GM21528 (cell line): Measurements from ENCODE around the gene CREB3L1.

ENCODE experiments used
- ATAC-seq: cut with Tn5 transposase; IDR thresholded peaks from one replicate; pipeline ENCODE4 v1.9.1; 2021; ENCODE audit warnings: mild to moderate bottlenecking, moderate library complexity; ENCODE audit not compliant: unreplicated experiment, low FRiP score

The CREB3L1 gene

GRCh38 chr11:46361283-46362155, 84.1 kb downstream of the CREB3L1 start:
- ATAC-seq = peak; percentile 76

GRCh38 chr11:46362156-46363030, 84.9 kb downstream of the CREB3L1 start:
- ATAC-seq = no peak

- ATAC-seq = no peak
These were observed 85.6 kb downstream of the CREB3L1 start for GRCh38 chr11:46363031-46363407.

- no peak for ATAC-seq
These were observed 86.1 kb downstream of the CREB3L1 start for GRCh38 chr11:46363455-46364005.

- no peak for ATAC-seq
These were observed 86.6 kb downstream of the CREB3L1 start for GRCh38 chr11:46364056-46364455.

GRCh38 chr11:46364791-46365190, 87.3 kb downstream of the CREB3L1 start:
- no peak for ATAC-seq

- ATAC-seq = no peak
These were observed 88.8 kb downstream of the CREB3L1 start for GRCh38 chr11:46366260-46366659.

GRCh38 chr11:46366661-46367161, 89.2 kb downstream of the CREB3L1 start:
- ATAC-seq = no peak

GRCh38 chr11:46367244-46367915, 89.9 kb downstream of the CREB3L1 start:
- ATAC-seq = no peak

- no peak for ATAC-seq
These were observed 90.4 kb downstream of the CREB3L1 start for GRCh38 chr11:46367916-46368267.

- ATAC-seq = no peak
These were observed 92.1 kb downstream of the CREB3L1 start for GRCh38 chr11:46369458-46370152.

- ATAC-seq = no peak
These were observed 92.8 kb downstream of the CREB3L1 start for GRCh38 chr11:46370253-46370652.
